ENCODE data around the gene SH3RF1.

- TF ChIP-seq, protein P1, sequence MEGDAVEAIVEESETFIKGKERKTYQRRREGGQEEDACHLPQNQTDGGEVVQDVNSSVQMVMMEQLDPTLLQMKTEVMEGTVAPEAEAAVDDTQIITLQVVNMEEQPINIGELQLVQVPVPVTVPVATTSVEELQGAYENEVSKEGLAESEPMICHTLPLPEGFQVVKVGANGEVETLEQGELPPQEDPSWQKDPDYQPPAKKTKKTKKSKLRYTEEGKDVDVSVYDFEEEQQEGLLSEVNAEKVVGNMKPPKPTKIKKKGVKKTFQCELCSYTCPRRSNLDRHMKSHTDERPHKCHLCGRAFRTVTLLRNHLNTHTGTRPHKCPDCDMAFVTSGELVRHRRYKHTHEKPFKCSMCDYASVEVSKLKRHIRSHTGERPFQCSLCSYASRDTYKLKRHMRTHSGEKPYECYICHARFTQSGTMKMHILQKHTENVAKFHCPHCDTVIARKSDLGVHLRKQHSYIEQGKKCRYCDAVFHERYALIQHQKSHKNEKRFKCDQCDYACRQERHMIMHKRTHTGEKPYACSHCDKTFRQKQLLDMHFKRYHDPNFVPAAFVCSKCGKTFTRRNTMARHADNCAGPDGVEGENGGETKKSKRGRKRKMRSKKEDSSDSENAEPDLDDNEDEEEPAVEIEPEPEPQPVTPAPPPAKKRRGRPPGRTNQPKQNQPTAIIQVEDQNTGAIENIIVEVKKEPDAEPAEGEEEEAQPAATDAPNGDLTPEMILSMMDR (IDR thresholded peaks at IDR 0.05) = no peak
- TF ChIP-seq POLR2A (IDR thresholded peaks at IDR 0.05) = no peak
These were observed 4.1 kb downstream of the SH3RF1 start for GRCh38 chr4:169266661-169267060.

All from body of pancreas (tissue), 4 donors.